ENCODE results near the gene CDKAL1.

The CDKAL1 gene

DNA sequence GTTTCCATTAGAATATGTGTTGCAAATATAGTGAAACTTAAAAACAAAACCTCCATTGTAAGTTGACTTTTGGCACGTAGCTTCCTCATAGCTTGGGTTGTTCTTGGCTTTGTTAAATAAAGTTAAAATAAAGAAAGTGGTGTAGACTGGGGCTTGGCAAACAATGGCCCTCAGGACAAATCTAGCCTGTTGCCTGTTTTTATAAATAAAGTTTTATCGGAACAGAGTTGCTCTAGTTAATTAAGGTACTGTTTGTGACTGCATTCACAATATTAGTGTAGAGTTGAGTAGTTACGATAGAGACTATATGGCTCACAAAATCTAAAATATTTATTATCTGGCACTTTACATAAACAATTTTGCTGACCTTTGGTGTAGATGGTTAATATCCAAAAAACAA lies 168.8 kb downstream of the CDKAL1 start:
- H3K9me3 ChIP-seq (replicated peaks; ENCODE audit: insufficient read depth, low read length) = no peaks in the 10 kb centered on the region
- TF ChIP-seq, protein P1, sequence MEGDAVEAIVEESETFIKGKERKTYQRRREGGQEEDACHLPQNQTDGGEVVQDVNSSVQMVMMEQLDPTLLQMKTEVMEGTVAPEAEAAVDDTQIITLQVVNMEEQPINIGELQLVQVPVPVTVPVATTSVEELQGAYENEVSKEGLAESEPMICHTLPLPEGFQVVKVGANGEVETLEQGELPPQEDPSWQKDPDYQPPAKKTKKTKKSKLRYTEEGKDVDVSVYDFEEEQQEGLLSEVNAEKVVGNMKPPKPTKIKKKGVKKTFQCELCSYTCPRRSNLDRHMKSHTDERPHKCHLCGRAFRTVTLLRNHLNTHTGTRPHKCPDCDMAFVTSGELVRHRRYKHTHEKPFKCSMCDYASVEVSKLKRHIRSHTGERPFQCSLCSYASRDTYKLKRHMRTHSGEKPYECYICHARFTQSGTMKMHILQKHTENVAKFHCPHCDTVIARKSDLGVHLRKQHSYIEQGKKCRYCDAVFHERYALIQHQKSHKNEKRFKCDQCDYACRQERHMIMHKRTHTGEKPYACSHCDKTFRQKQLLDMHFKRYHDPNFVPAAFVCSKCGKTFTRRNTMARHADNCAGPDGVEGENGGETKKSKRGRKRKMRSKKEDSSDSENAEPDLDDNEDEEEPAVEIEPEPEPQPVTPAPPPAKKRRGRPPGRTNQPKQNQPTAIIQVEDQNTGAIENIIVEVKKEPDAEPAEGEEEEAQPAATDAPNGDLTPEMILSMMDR (IDR thresholded peaks at IDR 0.05; ENCODE audit: low read length) = no peak
- no peak overlapping the region for H2AFZ ChIP-seq (ENCODE audit: low read length)
- no peak overlapping the region for H3K27ac ChIP-seq (ENCODE audit: low read length)
- H4K20me1 ChIP-seq (ENCODE audit: insufficient read depth, low read length) = no peaks in the 10 kb centered on the region
- no peak overlapping the region for H3K4me2 ChIP-seq (ENCODE audit: low read depth, low read length)
- no peaks in the 10 kb centered on the region for H3K9me2 ChIP-seq (replicated peaks; ENCODE audit: insufficient read depth, low read length)
- DNase-seq = no peak
- no peaks in the 10 kb centered on the region for H3K27me3 ChIP-seq (replicated peaks; ENCODE audit: insufficient read depth, low read length)
- no peak overlapping the region for H3K4me3 ChIP-seq (ENCODE audit: low read length)
- no peaks in the 10 kb centered on the region for H3F3A ChIP-seq (ENCODE audit: insufficient read depth, low read length)
- H3K79me2 ChIP-seq (ENCODE audit: low read length) = 0 out of 2 replicates have a peak, but pooled peaks cover 3% of the 10 kb centered on the region
- H3K36me3 ChIP-seq (replicated peaks; ENCODE audit: insufficient read depth, low read length) = no peaks in the 10 kb centered on the region
- H3K9ac ChIP-seq (ENCODE audit: low read length) = no peak overlapping the region
- no peaks in the 10 kb centered on the region for H3K4me1 ChIP-seq (ENCODE audit: low read length)

DNA sequence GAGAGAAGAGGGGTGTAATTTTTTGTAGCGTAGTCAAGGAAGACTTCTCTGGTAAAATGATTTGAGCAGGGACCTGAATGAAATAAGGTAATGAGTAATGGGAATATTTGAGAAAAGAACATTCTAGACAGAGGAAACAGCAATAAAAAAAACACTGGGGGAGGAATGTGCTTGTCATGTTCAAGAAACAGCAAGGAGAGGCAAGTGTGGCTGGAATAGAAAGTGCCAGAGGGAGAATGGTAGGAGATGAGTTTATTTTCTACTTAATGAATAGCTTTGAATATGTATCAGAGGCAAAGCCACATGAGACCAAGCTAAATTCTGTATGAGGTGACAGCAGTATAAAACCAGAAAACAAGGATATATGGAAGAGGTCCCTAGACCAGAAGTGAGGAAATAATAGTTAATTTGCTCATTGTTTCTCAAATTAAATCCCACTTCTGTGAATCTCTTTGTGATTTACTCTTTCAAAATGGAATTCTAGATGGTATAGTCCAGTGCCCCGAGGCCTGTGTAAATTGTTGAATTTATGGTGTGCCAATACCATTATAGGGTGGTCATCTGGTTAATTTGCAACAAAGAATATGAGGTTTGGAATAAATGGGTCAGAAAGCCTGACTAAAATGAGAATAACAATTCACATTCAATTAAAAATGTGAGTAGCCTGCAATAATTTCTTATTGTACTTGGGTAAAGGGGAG lies 170.2 kb downstream of the CDKAL1 start:
- no peak for DNase-seq
- no peaks in the 10 kb centered on the region for H3K27me3 ChIP-seq (replicated peaks; ENCODE audit: insufficient read depth, low read length)
- H3K4me2 ChIP-seq (ENCODE audit: low read depth, low read length) = no peak overlapping the region
- no peak overlapping the region for H3K27ac ChIP-seq (ENCODE audit: low read length)
- H3K9ac ChIP-seq (ENCODE audit: low read length) = no peak overlapping the region
- no peaks in the 10 kb centered on the region for H3K79me2 ChIP-seq (ENCODE audit: low read length)
- H3K9me2 ChIP-seq (replicated peaks; ENCODE audit: insufficient read depth, low read length) = no peaks in the 10 kb centered on the region
- no peaks in the 10 kb centered on the region for H3K9me3 ChIP-seq (replicated peaks; ENCODE audit: insufficient read depth, low read length)
- no peaks in the 10 kb centered on the region for H3K36me3 ChIP-seq (replicated peaks; ENCODE audit: insufficient read depth, low read length)
- H3F3A ChIP-seq (ENCODE audit: insufficient read depth, low read length) = no peaks in the 10 kb centered on the region
- H3K4me3 ChIP-seq (ENCODE audit: low read length) = no peak overlapping the region
- no peaks in the 10 kb centered on the region for H3K4me1 ChIP-seq (ENCODE audit: low read length)
- H4K20me1 ChIP-seq (ENCODE audit: insufficient read depth, low read length) = no peaks in the 10 kb centered on the region
- no peak overlapping the region for H2AFZ ChIP-seq (ENCODE audit: low read length)
- TF ChIP-seq EZH2 (optimal IDR thresholded peaks at IDR 0.05; ENCODE audit: low read depth, low read length) (no peak), EZH2phosphoT487 (IDR thresholded peaks at IDR 0.05; ENCODE audit: low read length) (no peak)
- TF ChIP-seq, protein P1 (IDR thresholded peaks at IDR 0.05; ENCODE audit: low read length) = no peak

DNA sequence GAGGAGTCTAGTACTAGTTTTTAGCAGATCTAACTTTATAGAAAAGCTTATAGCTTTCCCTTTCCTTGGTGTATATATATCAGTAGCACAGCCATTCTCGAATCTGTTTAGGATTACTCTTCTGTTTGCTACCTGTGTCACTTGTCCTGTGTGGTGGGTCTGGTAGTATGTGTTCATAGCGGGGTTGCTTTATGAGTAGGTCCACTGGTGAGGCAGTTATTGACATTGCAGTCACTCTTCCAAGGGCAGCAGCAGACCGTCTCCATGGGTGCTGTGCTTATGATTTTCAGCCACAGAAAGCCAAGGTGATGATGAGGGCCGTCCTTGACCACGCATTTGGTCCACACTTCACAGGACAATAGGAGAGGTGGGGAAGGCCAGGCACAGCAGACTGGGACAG lies 171.5 kb downstream of the CDKAL1 start:
- no peaks in the 10 kb centered on the region for H3K9me2 ChIP-seq (replicated peaks; ENCODE audit: insufficient read depth, low read length)
- TF ChIP-seq, protein P1 (IDR thresholded peaks at IDR 0.05; ENCODE audit: low read length) = no peak
- TF ChIP-seq EZH2phosphoT487 (IDR thresholded peaks at IDR 0.05; ENCODE audit: low read length) (no peak), EZH2 (optimal IDR thresholded peaks at IDR 0.05; ENCODE audit: low read depth, low read length) (no peak)
- no peak overlapping the region for H3K9ac ChIP-seq (ENCODE audit: low read length)
- DNase-seq = no peak
- no peak overlapping the region for H3K27ac ChIP-seq (ENCODE audit: low read length)
- H3K79me2 ChIP-seq (ENCODE audit: low read length) = no peaks in the 10 kb centered on the region
- no peaks in the 10 kb centered on the region for H3K36me3 ChIP-seq (replicated peaks; ENCODE audit: insufficient read depth, low read length)
- H4K20me1 ChIP-seq (ENCODE audit: insufficient read depth, low read length) = no peaks in the 10 kb centered on the region
- no peak overlapping the region for H3K4me3 ChIP-seq (ENCODE audit: low read length)
- H3K9me3 ChIP-seq (replicated peaks; ENCODE audit: insufficient read depth, low read length) = no peaks in the 10 kb centered on the region
- H3K4me2 ChIP-seq (ENCODE audit: low read depth, low read length) = no peak overlapping the region
- no peaks in the 10 kb centered on the region for H3K4me1 ChIP-seq (ENCODE audit: low read length)
- no peaks in the 10 kb centered on the region for H3K27me3 ChIP-seq (replicated peaks; ENCODE audit: insufficient read depth, low read length)
- H3F3A ChIP-seq (ENCODE audit: insufficient read depth, low read length) = no peaks in the 10 kb centered on the region
- H2AFZ ChIP-seq (ENCODE audit: low read length) = no peak overlapping the region
